ENCODE data around the gene RPTOR.
"Not testable (repeated sequence)": the region's sequence is repeated elsewhere in the genome, so short reads cannot be mapped to it uniquely, and the experiment has no call there.

Gene RPTOR, protein sequence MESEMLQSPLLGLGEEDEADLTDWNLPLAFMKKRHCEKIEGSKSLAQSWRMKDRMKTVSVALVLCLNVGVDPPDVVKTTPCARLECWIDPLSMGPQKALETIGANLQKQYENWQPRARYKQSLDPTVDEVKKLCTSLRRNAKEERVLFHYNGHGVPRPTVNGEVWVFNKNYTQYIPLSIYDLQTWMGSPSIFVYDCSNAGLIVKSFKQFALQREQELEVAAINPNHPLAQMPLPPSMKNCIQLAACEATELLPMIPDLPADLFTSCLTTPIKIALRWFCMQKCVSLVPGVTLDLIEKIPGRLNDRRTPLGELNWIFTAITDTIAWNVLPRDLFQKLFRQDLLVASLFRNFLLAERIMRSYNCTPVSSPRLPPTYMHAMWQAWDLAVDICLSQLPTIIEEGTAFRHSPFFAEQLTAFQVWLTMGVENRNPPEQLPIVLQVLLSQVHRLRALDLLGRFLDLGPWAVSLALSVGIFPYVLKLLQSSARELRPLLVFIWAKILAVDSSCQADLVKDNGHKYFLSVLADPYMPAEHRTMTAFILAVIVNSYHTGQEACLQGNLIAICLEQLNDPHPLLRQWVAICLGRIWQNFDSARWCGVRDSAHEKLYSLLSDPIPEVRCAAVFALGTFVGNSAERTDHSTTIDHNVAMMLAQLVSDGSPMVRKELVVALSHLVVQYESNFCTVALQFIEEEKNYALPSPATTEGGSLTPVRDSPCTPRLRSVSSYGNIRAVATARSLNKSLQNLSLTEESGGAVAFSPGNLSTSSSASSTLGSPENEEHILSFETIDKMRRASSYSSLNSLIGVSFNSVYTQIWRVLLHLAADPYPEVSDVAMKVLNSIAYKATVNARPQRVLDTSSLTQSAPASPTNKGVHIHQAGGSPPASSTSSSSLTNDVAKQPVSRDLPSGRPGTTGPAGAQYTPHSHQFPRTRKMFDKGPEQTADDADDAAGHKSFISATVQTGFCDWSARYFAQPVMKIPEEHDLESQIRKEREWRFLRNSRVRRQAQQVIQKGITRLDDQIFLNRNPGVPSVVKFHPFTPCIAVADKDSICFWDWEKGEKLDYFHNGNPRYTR (N-terminal part only)

DNA sequence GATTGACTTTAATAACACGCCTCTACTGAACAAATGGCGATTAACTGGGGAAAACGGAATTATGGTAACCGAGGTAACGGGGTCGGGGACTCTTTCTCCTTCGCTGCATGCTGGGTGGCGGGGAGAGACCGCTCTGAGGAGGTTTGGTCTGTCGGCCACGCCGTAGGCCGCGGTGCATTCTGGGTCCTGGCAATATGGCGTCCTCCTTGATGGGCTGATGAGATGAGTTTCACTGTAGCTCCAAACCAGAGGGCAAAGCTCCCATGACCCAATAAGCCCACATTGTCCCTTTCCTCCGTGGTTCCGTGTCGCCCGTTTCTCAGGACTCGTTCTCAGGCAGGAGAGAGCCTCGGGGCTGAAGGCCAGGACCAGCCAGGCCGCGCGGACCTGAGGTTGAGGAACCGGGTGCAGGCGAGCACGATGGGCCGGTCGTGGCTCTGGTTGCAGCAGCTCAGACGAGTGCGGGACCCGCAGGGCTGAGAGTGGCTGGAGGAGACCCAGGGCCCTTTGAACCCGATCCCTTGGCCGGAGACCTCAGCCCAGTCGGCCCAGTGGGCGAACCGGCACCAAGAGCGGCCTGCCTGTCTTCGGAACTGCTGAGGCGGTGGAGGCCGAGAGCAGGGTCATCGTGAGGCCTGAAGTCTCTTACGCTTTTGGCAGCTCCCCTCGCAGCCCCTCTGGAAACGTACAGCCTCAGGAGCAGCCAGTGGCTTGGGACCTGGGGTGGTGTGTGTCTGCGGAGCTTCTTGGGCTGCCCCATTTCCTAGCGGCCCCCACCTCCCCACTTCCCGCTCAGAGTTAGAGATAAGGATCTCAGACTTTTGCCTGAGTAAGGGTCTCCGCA lies at the start of gene RPTOR:
TSS of gene RPTOR (plus strand) at position 184 of the 844 bp plus-strand sequence. CDS start 792 bp downstream, outside the sequence.
- DNase-seq (ENCODE audit: low read depth in 2 of 2, low spot score in 1 of 2): peak; percentile 75 to 78

DNA sequence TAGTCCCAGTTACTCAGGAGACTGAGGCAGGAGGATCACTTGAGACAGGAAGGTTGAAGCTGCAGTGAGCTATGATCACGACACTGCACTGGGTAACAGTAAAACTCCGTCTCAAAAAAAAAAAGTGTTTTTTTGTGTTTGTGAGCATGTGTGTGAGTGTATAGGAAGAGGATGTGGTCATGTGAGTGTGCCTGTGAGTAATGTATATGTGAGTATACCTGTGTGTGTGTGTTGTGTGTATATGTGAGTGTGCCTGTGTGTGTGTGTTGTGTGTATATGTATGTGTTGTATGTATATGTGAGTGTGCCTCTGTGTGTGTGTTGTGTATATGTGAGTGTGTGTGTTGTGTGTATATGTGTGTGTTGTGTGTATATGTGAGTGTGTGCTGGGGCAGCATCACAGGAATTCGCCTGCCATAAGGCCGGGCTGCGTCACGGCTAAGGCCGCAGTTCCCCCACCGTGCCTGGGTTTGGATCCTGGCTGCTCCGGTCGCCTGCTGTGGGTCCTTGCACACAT lies 46.9 kb upstream of the RPTOR start:
- DNase-seq (ENCODE audit: low read depth in 2 of 2, low spot score in 1 of 2): no peak

DNA sequence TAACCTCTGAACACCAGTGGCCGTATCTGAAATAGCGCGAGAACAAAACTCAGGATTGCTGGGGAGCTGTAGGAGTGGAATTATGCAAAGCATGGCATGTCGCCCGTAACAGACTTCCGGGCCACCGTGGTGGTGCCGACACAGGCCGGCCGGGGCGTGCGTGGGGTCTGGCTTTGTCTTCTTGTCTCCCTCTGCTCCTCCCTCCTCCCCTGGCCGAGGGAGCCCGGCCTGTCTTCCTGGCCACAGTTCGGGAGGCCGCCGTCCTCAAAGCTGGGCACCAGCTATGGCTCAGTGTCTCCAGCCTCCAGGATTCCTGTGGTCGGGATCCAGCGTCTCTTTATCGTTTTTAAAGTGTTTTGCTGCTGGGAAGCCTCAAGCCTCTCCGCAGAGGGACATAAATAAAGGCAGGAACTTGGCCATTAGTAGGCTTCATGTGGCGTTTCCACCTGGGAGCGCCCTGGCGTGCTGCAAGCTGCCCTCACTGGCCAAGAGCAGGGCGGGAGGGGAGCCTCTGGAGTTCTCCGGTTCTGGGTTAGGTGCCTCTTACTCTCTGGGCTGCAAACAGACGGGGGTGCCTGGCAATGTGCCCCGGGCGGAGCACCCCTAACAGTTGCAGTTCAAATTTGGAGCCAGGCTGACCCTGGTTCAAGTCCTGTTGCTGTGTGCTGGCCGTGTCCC lies 46.3 kb upstream of the RPTOR start:
- no peak for DNase-seq (ENCODE audit: low read depth in 2 of 2, low spot score in 1 of 2)

DNA sequence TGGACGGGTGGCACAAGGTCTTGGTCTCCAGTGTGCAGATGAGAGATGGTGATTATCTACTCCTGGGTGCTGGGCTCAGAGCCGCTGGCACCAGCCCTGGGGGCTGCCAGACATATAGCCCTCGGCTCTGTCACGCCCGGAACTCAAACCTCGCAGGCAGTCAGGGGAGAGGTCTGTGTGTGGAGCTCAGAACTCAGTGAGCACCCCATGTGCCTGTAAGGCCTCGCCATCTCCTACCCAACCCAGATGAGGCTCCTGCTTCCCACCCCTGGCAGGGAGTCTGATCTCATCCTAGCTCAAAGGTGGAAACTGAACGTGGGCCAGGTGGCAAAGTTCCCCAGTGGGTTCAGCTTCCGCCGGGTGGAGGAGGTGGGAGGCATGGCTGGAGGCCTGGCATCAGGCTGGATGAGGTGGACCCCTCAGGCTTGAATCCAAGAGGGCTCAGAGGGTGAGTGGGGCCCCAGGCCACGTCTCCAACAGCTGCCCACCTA lies 45.7 kb upstream of the RPTOR start:
- no peak for DNase-seq (ENCODE audit: low read depth in 2 of 2, low spot score in 1 of 2)

DNA sequence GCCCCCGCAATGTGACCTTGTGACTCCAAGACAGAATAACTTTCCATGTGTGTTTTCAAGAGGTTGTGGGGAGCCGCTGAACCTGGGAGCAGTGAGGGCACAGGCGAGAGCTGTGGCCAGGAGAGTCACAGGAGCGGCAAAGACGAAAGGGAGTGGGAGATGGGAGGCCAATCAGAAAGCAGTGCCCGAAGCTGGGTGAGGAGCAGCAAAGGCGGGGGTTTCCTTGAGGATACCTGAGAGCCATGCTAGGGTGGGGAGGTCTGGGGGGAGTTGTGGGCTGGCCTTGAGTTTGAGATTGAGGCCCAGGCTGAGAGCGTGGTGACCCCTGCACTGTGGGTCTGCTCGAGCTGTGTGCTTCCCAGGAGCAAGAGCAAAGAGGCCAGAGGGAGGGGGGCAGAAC lies 45.1 kb upstream of the RPTOR start:
- DNase-seq (ENCODE audit: low read depth in 2 of 2, low spot score in 1 of 2): no peak

DNA sequence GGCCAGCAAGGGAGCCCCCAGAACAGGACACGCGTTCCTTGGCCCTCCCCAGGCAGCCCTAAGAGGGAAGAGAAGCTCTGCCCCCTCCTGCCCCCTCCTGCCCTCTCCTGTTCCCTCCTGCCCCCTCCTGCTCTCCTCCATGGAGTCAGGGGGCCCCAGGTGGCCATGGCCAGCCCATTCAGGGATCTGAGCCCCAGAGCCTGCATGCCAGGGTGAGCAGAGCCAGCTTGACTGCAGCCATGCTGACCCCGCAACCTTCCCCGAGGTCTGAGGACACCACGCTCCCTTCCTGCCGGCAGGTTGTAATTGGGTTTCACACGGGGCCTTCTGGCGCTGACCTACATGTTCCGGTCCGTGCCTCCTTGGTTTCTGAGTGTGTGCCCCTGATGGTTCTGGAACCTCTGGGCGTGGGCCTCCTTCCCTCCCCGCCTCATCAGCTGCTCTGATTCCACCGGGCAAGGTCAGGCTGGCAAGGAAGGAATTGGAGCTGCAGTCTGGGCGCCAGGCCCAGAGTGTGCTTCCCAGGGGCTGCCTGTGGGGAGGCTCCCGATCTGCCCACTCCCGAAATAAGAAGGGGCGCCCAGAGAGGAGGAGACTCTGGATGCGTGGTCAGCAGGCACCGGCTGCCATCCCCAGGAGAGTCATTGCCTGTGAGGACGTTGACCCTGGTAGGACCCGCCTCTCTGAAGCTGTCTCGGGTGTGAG lies 44.5 kb upstream of the RPTOR start:
- no peak for DNase-seq (ENCODE audit: low read depth in 2 of 2, low spot score in 1 of 2)

DNA sequence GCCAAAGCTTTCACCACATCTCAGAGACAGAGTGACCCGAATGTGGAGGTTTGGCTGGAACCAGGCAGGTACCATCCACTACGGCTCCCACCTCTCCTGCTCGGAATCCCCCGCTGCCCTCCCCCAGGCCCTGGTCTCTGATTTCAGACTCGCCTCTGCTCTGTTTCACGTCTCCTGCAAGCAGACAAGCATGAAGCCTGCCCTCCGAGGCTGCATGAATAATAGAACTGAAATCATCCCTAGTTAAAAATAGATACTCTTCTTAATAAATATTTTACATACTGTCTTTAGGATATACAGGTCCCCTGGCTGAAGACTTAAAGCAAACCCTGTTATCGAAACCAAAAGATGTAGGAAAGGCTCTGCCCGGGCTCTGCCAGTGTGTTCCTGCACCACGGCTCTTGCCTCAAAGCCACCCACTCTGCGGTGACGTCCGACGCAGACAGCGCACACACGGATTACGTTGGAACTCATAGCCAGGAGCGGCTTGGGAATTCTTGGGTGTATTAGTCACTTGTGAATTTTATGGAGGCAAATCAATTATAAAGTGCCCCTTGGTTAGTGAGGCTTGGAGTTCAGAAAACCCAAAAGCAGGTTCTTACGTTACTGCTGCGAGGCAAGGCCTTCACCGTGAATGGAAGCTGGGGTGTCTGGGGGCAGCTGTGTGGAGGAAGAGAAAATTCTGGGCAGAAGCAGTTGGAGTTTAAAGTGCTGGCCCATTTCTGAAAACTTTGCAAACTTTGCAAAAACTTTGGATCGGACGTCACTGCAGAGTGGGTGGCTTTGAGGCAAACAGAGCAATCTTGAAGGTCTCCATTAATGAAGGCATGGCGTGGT lies 42.7 kb upstream of the RPTOR start:
- no peak for DNase-seq (ENCODE audit: low read depth in 2 of 2, low spot score in 1 of 2)

DNA sequence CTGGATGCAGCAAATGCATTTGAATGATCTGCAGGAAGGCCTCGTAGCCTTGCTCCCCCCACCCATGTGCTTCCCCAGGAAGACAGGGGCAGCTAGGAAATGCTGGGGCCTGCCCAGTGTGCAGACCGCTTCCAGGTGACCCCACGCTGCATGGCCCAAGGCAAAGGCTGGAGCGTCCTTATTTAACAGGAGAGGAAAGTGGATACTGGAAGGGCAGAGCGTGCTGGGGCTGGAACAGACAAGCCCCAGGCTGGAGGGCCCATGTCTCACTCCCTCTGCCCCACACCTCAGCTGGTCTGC lies 42.1 kb upstream of the RPTOR start:
- DNase-seq (ENCODE audit: low read depth in 2 of 2, low spot score in 1 of 2): no peak

DNA sequence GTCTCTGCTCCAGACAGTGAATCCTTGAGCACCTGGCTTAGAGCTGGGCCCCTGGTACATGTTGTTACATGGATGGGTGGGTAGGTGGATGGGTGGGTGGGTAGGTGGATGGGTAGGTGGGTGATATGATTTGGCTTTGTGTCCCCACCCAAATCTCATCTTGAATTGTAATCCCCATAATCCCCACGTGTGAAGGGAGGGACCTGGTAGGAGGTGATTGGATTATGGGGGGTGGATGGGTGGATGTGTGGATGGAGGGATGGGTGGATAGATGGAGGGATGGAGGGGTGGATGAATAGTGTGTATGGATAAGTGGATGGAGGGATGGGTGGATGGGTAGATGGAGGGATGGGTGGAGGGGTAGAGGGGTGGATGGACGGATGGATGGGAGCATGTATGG lies 41.6 kb upstream of the RPTOR start:
- no peak for DNase-seq (ENCODE audit: low read depth in 2 of 2, low spot score in 1 of 2)

DNA sequence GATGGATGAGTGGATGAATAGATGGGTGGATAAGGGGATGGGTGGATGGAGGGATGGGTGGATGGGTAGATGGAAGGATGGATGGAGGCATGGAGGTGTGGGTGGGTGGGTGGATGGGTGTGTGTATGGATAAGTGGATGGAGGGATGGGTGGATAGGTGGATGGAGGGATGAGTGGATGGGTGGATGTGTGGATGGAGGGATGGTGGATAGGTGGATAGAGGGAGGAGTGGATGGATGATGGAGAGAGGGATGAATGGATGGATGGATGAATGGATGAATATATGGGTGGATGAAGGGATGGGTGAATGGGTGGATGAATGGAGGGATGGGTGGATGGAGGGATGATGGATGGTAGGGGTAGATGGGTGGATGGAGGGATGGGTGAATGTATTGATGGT lies 40.7 kb upstream of the RPTOR start:
- no peak for DNase-seq (ENCODE audit: low read depth in 2 of 2, low spot score in 1 of 2)

DNA sequence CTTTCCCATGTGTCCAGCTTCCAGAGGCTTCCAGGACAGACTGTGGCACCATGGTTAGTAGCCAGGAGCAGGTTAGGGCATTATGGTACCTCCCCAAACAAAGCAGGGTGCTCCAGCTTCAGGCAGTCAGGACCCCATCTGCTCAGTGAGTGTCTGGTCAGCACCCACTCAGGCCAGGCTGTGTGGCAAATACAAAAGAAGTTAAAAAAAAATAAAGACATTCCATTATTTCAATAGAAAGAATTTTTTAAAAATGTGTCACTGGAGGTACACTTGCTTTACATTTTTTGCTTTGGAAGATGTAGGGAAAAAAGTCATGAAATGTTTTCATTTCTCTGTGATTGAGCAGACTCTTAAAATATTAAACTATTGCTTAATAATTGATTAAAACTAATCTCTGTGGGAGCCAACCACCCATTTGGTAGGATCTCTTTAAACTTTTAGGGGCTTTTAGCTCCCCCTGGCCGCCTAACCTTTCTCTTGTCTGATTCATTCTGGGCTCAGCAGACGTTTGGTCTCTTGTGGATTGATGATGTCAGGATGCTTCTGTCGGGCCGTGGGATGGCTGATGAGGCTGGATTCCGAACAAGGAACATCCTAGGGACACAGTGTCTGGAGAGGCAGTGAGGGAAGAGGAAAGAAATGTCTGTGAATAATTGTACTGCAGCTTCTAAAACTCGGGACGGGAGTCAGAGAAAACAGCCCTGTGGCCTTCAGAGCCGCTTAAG lies 39.8 kb upstream of the RPTOR start:
- DNase-seq (ENCODE audit: low read depth in 2 of 2, low spot score in 1 of 2): no peak

DNA sequence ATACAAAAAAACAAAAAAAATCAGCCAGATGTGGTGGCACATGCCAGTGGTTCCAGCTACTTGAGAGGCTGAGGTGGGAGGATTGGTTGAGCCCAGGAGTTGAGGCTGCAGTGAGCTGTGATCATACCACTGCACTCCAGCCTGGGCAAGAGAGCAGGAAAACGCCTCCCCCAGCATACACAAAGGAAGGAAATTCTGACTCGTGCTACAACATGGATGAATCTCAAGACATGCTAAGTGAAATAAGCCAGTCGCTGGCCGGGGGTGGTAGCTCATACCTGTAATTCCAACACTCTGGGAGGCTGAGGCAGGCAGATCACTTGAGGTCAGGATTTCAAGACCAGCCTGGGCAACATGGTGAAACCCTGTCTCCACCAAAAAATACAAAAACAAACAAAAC lies 37.5 kb upstream of the RPTOR start:
- not testable (repeated sequence) for DNase-seq (ENCODE audit: low read depth in 2 of 2, low spot score in 1 of 2)

DNA sequence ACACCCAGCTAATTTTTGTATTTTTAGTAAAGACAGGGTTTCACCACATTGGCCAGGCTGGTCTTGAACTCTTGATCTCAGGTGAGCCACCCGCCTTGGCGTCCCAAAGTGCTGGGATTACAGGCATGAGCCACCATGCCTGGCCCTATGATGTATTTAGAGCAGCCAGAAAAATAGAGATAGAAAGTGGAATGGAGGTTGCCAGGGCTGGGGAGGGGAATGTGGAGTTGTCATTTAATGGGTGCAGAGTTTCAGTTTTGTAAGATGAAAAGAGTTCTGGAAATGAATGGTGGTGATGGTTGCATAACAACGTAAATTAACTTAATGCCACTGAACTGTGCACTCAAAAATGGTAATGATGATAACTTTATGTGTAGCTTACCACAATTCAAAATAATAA lies 36.7 kb upstream of the RPTOR start:
- no peak for DNase-seq (ENCODE audit: low read depth in 2 of 2, low spot score in 1 of 2)

DNA sequence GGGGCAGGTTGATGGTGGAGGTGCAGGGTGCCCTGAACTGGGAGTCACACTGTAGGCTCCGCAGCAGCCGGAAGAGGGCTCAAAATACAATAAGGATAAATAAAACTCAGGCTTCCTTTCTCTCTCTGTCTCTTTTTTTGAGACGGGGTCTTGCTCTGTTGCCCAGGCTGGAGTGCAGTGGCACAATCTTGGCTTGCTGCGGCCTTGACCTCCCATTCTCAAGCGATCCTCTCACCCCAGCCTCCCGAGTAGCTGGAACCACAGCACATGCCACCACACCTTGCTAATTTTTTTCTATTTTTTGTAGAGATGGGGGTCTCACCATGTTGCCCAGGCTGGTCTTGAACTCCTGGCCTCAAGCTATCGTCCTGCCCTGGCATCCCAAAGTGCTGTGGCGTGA lies 35.3 kb upstream of the RPTOR start:
- no peak for DNase-seq (ENCODE audit: low read depth in 2 of 2, low spot score in 1 of 2)

DNA sequence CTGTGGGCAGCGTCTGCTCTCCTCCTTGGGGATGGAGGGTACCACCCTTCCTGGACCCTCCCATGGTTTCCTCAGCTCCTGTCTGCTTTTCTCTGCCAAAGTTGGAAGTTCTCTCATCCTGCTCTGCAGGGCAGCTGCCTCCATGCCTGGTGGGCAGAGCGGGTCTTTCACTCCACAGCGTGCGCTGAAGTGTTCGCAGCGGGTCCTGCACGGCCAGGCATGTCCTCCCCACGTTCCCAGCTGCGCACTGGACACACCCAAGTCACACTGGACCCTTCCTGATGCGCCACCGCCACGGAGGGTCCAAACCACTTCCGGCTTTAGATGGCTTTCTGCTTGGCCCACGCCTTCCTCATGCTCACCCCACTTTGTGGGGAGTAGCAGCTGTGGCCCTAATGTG lies 34.5 kb upstream of the RPTOR start:
- DNase-seq (ENCODE audit: low read depth in 2 of 2, low spot score in 1 of 2): no peak

DNA sequence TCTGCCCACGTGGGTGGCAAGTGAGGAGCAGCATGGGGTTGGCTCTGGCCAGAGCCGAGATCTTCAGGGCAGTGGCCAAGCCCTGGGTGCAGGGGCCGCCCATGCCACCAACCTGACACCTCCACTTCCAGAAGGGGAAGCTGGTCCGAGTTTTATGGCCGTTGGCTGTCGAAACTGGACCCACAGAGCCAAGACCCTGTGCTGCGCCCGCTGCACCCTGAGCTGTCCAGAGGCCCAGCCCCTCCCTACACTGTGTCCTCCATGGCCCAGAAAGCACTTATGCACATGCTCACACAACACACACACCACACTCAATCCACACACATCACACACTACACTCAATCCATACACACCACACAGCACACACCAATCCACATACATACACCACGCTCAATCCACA lies 33.9 kb upstream of the RPTOR start:
- no peak for DNase-seq (ENCODE audit: low read depth in 2 of 2, low spot score in 1 of 2)

DNA sequence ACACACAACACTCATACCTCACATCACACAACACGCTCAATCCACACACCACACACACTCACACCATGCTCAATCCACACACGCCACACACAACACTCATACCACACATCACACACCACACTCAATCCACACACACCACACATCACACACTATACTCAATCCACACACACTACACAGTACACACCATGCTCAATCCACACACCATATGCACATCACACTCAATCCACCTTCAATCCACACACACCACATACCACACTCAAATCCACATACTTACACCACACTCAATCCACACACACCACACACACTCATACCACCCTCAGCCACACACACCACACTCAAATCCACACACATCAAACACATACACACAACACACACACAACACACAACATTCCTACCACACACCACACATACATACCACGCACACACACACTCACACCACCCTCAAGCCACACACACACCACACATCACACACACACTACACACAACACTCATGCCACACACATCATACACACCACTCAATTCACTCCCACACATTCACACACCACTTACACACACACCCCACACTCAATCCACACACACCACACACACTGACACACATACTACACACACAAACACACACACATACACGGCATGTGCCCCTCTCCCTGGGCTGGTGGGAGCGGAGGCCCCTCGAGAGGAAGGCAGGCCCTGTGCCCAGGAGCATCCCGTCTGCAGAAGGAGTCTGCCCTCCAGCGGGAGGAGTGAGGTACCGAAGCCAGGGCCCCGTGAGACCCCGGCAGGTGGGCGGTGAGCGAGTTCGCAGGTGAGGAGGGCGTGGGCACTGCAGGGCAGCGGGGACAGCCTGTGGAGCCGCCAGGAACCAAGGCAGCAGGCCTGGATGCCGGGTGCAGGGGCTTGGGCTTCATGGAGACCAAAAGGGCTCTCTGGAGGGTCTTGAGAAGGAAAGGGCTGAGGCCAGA lies 33.1 kb upstream of the RPTOR start:
- DNase-seq (ENCODE audit: low read depth in 2 of 2, low spot score in 1 of 2): no peak
